Breast epithelium (tissue), 3 donors: ENCODE measurements around the gene FBXL7.

Experiments used
- CTCF ChIP-seq, 3 donors: fragments of 450-650 bp; IDR thresholded peaks; one replicate each; pipeline ENCODE4 v1.5.1; 2016 to 2017; ENCODE audit warnings: antibody characterized with exemption in 3 of 3, mild to moderate bottlenecking in 3 of 3, moderate library complexity in 3 of 3
- POLR2A ChIP-seq: fragments of 450-650 bp; IDR thresholded peaks from one replicate; pipeline ENCODE4 v1.6.1; 2016; ENCODE audit warnings: antibody characterized with exemption, mild to moderate bottlenecking, moderate library complexity
- POLR2AphosphoS5 ChIP-seq, 3 donors: sonication (generic); formaldehyde crosslinking; IDR thresholded peaks; one replicate each; pipeline ENCODE4 v1.6.1; 2017; ENCODE audit warnings: antibody characterized with exemption in 3 of 3

DNA sequence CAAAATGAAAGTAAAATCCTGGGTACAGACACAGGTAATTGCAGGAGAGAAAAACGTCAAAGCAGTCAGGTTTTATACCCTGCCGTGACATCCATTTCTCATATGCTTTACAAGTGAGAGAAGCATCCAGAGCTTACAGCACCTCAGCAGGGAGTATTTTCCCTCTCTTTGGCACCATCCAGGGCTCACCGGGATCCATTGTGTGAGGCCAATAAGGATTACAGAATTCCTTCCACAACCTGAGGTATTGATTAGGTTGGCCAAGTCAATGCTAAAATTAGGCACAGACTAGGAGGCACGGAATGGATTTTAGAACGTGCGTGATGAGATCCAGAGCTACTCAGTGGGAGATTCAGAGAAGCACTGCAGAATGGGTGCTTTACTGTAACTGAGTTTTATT lies 296.6 kb downstream of the FBXL7 start:
- TF ChIP-seq CTCF (IDR thresholded peaks at IDR 0.05) (no peak), POLR2AphosphoS5 (IDR thresholded peaks at IDR 0.05) (no peak), POLR2A (no peak)
